ENCODE data around the gene POLR1G. TPM values are rescaled to one million over a fixed set of nuclear protein-coding genes. Genes with fewer than 3 reads are reported as not detected.

POLR1G gene
- total and polyA plus RNA-seq, 9 of the 15 experiments (the other 6 are each of a cell fraction or from before 2014, with no cell fraction given) = 3.0 to 50.1 (median 27.4) TPM

- peak; percentile 79; the same call in 1 of the 2 replicates for TF ChIP-seq MGA (IDR thresholded peaks at IDR 0.05)
- TF ChIP-seq HMBOX1 (IDR thresholded peaks at IDR 0.05) = no peak
- no peak for TF ChIP-seq ARID3B (CRISPR knock-in tag; IDR thresholded peaks at IDR 0.05; ENCODE audit: borderline replicate concordance)
- TF ChIP-seq HMG20B (CRISPR knock-in tag; IDR thresholded peaks at IDR 0.05) = no peak
- TF ChIP-seq FOXP1 (CRISPR knock-in tag; IDR thresholded peaks at IDR 0.05) = no peak
- no peak for TF ChIP-seq XRCC3 (IDR thresholded peaks at IDR 0.05)
- no peak for TF ChIP-seq E2F5 (CRISPR knock-in tag; IDR thresholded peaks at IDR 0.05)
- no peak for TF ChIP-seq FOSL1 (tag; conservative IDR thresholded peaks at IDR 0.05)
- no peak for TF ChIP-seq ZNF589 (CRISPR knock-in tag; IDR thresholded peaks at IDR 0.05; ENCODE audit: low read depth)
- 0 out of 2 replicates have a peak, but pooled peaks have one; percentile 47 for TF ChIP-seq MEF2A (IDR thresholded peaks at IDR 0.05; ENCODE audit: control insufficient read depth, low read depth, low read length)
- no peak for TF ChIP-seq MCM2 (IDR thresholded peaks at IDR 0.05; ENCODE audit: low read depth)
- no peak for TF ChIP-seq NR2F6 (CRISPR knock-in tag; IDR thresholded peaks at IDR 0.05)
Measured at GRCh38 chr19:45406226-45407090, at the start of gene POLR1G (continued).

All from K562 (cell line).